Measurements from ENCODE around the gene TUBA1C. TPM values are rescaled to one million over a fixed set of nuclear protein-coding genes. Genes with fewer than 3 reads are reported as not detected.
"Not testable (repeated sequence)": the region's sequence is repeated elsewhere in the genome, so short reads cannot be mapped to it uniquely, and the experiment has no call there.

Gene TUBA1C
- total and polyA plus RNA-seq, 4 experiments from 2014 or later: 50.6 to 58.0 (median 53.4) TPM

DNA sequence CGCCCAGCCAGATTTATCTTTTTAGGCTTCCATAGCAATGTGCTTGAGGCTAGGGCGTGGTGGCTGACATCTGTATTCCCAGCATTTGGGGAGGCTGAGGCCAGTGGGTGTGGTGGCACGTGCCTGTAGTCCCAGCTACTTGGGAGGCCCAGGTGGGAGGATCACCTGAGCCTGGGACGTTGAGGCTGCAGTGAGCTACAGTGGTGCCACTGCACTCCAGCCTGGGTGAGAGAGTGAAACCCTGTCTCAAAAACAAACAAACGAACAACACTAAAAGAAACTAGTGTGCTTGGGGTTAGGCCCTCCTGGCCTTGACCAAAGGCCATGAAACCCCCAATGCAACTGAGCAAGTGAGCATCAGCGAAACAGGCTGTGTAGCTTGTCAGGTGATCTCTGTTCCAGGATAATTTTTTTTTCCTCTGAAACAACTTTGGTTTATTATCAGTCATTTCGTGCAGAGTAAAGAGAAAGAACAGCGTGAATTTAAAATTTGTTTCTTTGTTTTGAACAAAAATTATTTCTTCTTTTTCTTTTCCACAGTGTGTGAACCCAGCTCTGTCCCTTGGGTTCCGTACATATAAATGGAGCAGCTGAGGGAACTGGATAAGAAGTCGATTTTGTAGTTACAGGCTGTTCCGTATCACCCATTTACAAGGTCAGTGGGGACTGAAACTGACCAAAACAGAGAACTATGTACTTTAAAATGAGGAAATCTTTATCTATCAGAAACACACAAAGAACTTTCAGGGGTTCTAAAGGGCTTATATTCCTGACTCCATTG lies 8.8 kb upstream of the TUBA1C start:
- peaks cover 0 to 2% of the 10 kb centered on the region in 2 donors for H3K27me3 Mint-ChIP-seq
- no peaks in the 10 kb centered on the region for H3K27me3 ChIP-seq (ENCODE audit: insufficient read depth, low read length)
- H3K4me1 Mint-ChIP-seq: peaks cover 0 to 1% (median under 1%) of the 10 kb centered on the region in 4 donors
- no peak overlapping the region for H3K4me3 ChIP-seq (ENCODE audit: low read length in 2 of 2)
- ChIA-PET CTCF (ENCODE audit: partially characterized antibody) (interaction anchor here (0.5 kb wide), 1 partner anchor 253 kb away, joined by 3 read pairs; no protein-coding TSS in a partner anchor), POLR2A (ENCODE audit: partially characterized antibody) (no interaction called here)
- intact Hi-C loops (cut with micrococcal nuclease): no loop called here
- H3K27ac ChIP-seq (ENCODE audit: low read depth, low read length): no peak overlapping the region
- DNase-seq: no peak
- no peaks in the 10 kb centered on the region for H3K9me3 ChIP-seq (ENCODE audit: control insufficient read depth in 1 of 2, low read length in 2 of 2)
- no peak overlapping the region for H3K27ac Mint-ChIP-seq
- H3K9me3 Mint-ChIP-seq: no peaks in the 10 kb centered on the region
- H3K36me3 Mint-ChIP-seq: no peaks in the 10 kb centered on the region
- H3K36me3 ChIP-seq (ENCODE audit: insufficient read depth, low read length): no peaks in the 10 kb centered on the region
- no peak overlapping the region for H3K4me3 Mint-ChIP-seq
- no peaks in the 10 kb centered on the region for H3K4me1 ChIP-seq (ENCODE audit: insufficient read depth, low read length)

DNA sequence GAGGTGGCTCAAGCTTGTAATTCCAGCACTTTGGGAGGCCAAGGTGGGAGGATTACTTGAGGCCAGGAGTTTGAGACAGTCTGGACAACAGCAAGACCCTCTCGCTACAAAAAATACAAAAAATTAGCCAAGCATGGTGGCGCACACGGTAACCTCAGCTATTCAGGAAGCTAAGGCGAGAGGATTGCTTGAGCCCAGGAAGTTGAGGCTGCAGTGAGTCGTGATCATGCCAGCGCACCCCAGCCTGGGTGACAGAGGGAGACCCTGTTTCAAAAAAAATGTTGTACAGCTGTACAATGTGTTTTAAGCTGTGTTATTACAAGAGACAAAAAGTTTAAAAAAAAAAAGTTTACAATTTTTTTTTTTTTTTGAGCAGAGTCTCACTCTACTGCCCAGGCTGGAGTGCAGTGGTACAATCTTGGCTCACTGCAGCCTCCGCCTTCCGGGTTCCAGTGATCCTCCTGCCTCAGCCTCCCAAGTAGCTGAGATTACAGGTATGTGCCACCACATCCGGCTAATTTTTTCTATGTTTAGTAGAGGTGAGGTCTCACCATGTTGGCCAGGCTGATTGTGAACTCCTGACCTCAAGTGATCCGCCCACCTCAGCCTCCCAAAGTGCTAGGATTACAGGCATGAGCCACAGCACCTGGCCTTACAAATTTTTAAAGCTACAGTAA lies 7.2 kb upstream of the TUBA1C start:
- DNase-seq; H3K27ac ChIP-seq (ENCODE audit: low read depth, low read length); H3K4me1 ChIP-seq (ENCODE audit: insufficient read depth, low read length); POLR2A ChIA-PET (ENCODE audit: partially characterized antibody); H3K9me3 ChIP-seq (ENCODE audit: control insufficient read depth in 1 of 2, low read length in 2 of 2); H3K27me3 ChIP-seq (ENCODE audit: insufficient read depth, low read length); H3K4me3 Mint-ChIP-seq; H3K27ac Mint-ChIP-seq; H3K36me3 Mint-ChIP-seq; H3K4me1 Mint-ChIP-seq; H3K4me3 ChIP-seq (ENCODE audit: low read length in 2 of 2); H3K27me3 Mint-ChIP-seq; H3K9me3 Mint-ChIP-seq; H3K36me3 ChIP-seq (ENCODE audit: insufficient read depth, low read length); intact Hi-C loops (cut with micrococcal nuclease): not testable (repeated sequence)
- CTCF ChIA-PET (ENCODE audit: partially characterized antibody): interaction anchor here (1.0 kb wide), 1 partner anchor 126 kb away, joined by 3 read pairs; no protein-coding TSS in a partner anchor

DNA sequence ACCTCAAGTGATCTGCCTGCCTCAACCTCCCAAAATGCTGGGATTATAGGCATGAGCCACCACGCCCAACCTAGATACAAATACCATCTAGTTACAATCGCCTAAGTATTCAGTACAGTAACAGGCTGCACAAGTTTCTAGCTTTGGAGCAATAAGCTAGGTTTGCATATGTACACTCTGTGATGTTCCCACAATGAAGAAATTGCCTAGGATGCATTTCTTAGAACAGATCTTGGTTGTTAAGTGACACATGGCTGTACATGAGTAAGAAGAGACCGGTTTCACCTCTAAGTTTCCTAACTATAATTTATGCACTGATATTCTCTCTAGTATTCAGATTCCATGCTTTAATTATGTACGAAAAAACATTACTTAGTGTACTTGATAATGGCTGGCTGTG lies 5.4 kb upstream of the TUBA1C start:
- Mint-ChIP-seq H3K36me3 (no peaks in the 10 kb centered on the region), H3K4me1 (peaks cover 0 to 13% (median 4%) of the 10 kb centered on the region in 4 donors), H3K9me3 (no peaks in the 10 kb centered on the region), H3K27me3 (no peaks in the 10 kb centered on the region), H3K4me3 (no peak overlapping the region), H3K27ac (no peak overlapping the region)
- no peak overlapping the region for H3K27ac ChIP-seq (ENCODE audit: low read depth, low read length)
- H3K36me3 ChIP-seq (ENCODE audit: insufficient read depth, low read length): no peaks in the 10 kb centered on the region
- H3K4me3 ChIP-seq (ENCODE audit: low read length in 2 of 2): no peak overlapping the region
- intact Hi-C loops (cut with micrococcal nuclease): no loop called here
- no peaks in the 10 kb centered on the region for H3K27me3 ChIP-seq (ENCODE audit: insufficient read depth, low read length)
- ChIA-PET CTCF (ENCODE audit: partially characterized antibody) (no interaction called here), POLR2A (ENCODE audit: partially characterized antibody) (no interaction called here)
- peaks cover 3% of the 10 kb centered on the region for H3K4me1 ChIP-seq (ENCODE audit: insufficient read depth, low read length)
- no peak for DNase-seq
- no peaks in the 10 kb centered on the region for H3K9me3 ChIP-seq (ENCODE audit: control insufficient read depth in 1 of 2, low read length in 2 of 2)

DNA sequence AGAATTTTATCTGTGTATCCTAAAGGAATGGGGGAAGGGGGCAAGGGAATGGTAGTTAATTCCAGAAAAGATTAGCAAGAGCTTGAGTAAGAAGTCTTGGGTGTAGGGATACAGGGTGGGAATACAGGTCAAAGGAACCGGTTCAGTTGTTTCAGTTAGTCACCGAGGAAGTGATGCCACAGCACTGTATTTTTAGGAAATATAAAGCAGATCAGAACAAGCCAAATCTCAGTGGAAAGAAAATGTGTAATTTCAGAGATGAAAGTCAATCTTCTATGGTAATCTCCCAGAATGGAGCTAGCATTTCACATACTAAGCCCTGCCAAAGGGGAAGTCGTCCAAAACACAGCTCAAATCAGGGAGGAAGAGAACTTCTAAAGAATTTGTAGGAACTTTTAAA lies 4.7 kb upstream of the TUBA1C start:
- H3K36me3 ChIP-seq (ENCODE audit: insufficient read depth, low read length): no peaks in the 10 kb centered on the region
- Mint-ChIP-seq H3K27me3 (no peaks in the 10 kb centered on the region), H3K36me3 (no peaks in the 10 kb centered on the region), H3K4me3 (no peak overlapping the region), H3K27ac (no peak overlapping the region), H3K9me3 (no peaks in the 10 kb centered on the region), H3K4me1 (peaks cover 1 to 13% (median 4%) of the 10 kb centered on the region in 4 donors)
- no peak for DNase-seq
- H3K27me3 ChIP-seq (ENCODE audit: insufficient read depth, low read length): no peaks in the 10 kb centered on the region
- no peak overlapping the region for H3K27ac ChIP-seq (ENCODE audit: low read depth, low read length)
- no peaks in the 10 kb centered on the region for H3K9me3 ChIP-seq (ENCODE audit: control insufficient read depth in 1 of 2, low read length in 2 of 2)
- CTCF ChIA-PET (ENCODE audit: partially characterized antibody): interaction anchor here (0.9 to 1.1 kb wide), 2 partner anchors 10 to 22 kb away, joined by 3 to 5 read pairs; no protein-coding TSS in a partner anchor
- POLR2A ChIA-PET (ENCODE audit: partially characterized antibody): no interaction called here
- no peak overlapping the region for H3K4me3 ChIP-seq (ENCODE audit: low read length in 2 of 2)
- intact Hi-C loops (cut with micrococcal nuclease): loop anchor here (10.0 kb wide), 1 partner anchor 125 kb away; the partner anchor contains the start of gene TUBA1B
- peaks cover 3% of the 10 kb centered on the region for H3K4me1 ChIP-seq (ENCODE audit: insufficient read depth, low read length)

- H3K27me3 ChIP-seq (ENCODE audit: insufficient read depth, low read length): no peaks in the 10 kb centered on the region
- H3K9me3 ChIP-seq (ENCODE audit: control insufficient read depth in 1 of 2, low read length in 2 of 2): no peaks in the 10 kb centered on the region
- ChIA-PET POLR2A (ENCODE audit: partially characterized antibody) (interaction anchor here (0.6 kb wide), 1 partner anchor 20 kb away, joined by 3 read pairs; no protein-coding TSS in a partner anchor), CTCF (ENCODE audit: partially characterized antibody) (interaction anchor here (0.9 to 1.1 kb wide), 2 partner anchors 10 to 22 kb away, joined by 3 to 5 read pairs; no protein-coding TSS in a partner anchor)
- H3K36me3 ChIP-seq (ENCODE audit: insufficient read depth, low read length): no peaks in the 10 kb centered on the region
- Mint-ChIP-seq H3K27ac (no peak overlapping the region), H3K27me3 (no peaks in the 10 kb centered on the region), H3K36me3 (peaks cover 0 to 4% of the 10 kb centered on the region in 2 donors), H3K4me3 (no peak overlapping the region), H3K4me1 (peaks cover 3 to 17% (median 6%) of the 10 kb centered on the region in 4 donors), H3K9me3 (no peaks in the 10 kb centered on the region)
- H3K4me3 ChIP-seq (ENCODE audit: low read length in 2 of 2): no peak overlapping the region
- H3K27ac ChIP-seq (ENCODE audit: low read depth, low read length): no peak overlapping the region
- intact Hi-C loops (cut with micrococcal nuclease): loop anchor here (10.0 kb wide), 1 partner anchor 126 kb away; the partner anchor contains the start of gene TUBA1B
- H3K4me1 ChIP-seq (ENCODE audit: insufficient read depth, low read length): peaks cover 6% of the 10 kb centered on the region
- no peak for DNase-seq
Observed at GRCh38 chr12:49260571-49261363, 4.1 kb upstream of the TUBA1C start.

GRCh38 chr12:49261721-49262120 lies 3.2 kb upstream of the TUBA1C start:
- Mint-ChIP-seq H3K4me3 (no peak overlapping the region), H3K27me3 (no peaks in the 10 kb centered on the region), H3K9me3 (no peaks in the 10 kb centered on the region), H3K27ac (no peak overlapping the region), H3K36me3 (peaks cover 0 to 4% of the 10 kb centered on the region in 2 donors), H3K4me1 (peaks cover 3 to 23% (median 10%) of the 10 kb centered on the region in 4 donors)
- POLR2A ChIA-PET (ENCODE audit: partially characterized antibody): interaction anchor here (0.6 kb wide), 1 partner anchor 21 kb away, joined by 3 read pairs; no protein-coding TSS in a partner anchor
- intact Hi-C loops (cut with micrococcal nuclease): loop anchor here (10.0 kb wide), 1 partner anchor 127 kb away; the partner anchor contains the start of gene TUBA1B
- Histone ChIP-seq H3K4me3 (ENCODE audit: low read length in 2 of 2) (no peak overlapping the region), H3K27ac (ENCODE audit: low read depth, low read length) (no peak overlapping the region), H3K36me3 (ENCODE audit: insufficient read depth, low read length) (no peaks in the 10 kb centered on the region), H3K4me1 (ENCODE audit: insufficient read depth, low read length) (peaks cover 16% of the 10 kb centered on the region), H3K27me3 (ENCODE audit: insufficient read depth, low read length) (no peaks in the 10 kb centered on the region), H3K9me3 (ENCODE audit: control insufficient read depth in 1 of 2, low read length in 2 of 2) (no peaks in the 10 kb centered on the region)
- CTCF ChIA-PET (ENCODE audit: partially characterized antibody): no interaction called here
- no peak for DNase-seq
